ENCODE results near the gene CCND2.

CCND2 gene

DNA sequence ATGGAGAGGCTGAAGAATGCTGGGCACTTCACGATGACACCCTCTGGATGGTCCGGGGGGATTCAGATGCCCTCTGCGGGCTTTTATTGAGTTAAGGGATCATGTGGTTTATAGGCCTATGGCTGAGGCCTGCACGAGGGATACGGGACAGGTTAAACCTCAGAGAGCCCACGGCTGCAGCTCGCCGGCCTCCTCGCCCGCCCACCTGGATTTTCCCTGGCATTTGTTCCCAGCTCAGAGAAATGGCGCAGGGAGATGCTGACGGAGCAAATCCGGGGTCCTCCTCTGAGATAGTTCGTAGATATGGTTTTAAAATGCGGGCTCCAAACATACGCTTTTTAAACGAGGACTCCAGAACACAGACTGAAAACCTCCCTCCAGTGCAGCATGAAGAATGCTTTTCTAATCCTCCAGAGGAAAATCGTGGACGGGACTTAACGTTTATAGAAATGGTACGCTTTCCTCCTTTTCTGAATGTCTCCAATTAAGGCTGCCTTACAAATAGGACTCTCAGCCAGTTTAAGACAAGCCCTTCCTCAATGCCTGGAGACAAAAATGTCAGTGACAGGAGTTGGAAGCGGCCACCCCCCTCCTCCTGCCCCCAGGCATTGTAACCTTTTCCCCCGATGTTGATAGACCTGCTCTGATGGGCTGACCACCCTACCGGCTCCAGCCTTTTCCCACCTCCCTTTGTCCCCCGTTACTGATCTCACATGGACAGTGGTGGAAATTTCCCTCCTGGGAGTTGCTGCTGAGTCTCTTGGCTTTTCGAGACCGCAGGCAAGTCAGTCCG, 16.6 kb downstream of the CCND2 start:
- no peak for DNase-seq (ENCODE audit: low read depth in 2 of 2)

- DNase-seq (ENCODE audit: low read depth in 2 of 2): no peak
These were observed 18.9 kb downstream of the CCND2 start for GRCh38 chr12:4292341-4293073.

GRCh38 chr12:4293299-4293965, 19.9 kb downstream of the CCND2 start:
- DNase-seq (ENCODE audit: low read depth in 2 of 2): peak in 1 of 2 donors; percentile 43

DNA sequence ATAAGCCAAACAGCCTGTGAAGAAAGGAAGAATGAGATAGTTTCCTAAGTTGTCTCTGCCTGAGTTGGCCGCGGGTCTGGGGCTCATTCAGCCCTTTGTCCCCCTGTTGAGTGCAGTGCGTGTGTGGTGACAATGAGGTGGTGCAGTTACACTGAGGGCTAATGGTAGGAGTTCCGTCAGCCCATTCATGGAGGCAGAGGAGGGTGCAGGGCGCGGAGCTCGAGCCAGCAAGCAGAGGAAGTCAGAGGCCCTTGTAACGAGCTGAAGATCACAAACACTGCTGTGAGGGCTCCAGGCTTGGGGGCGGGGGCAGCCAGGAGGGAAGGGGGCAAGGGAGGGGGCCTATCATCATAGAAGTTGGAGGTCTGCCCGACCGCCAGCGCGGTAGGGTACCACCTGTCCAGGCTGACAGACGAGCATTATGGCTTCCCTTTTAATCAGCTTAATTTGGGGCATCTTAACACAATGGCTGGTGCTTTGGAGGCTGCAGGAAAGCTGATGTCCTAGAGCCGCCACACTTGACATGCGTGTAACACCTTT, 20.5 kb downstream of the CCND2 start:
- DNase-seq (ENCODE audit: low read depth in 2 of 2): no peak

GRCh38 chr12:4296751-4297150, 23.2 kb downstream of the CCND2 start:
- DNase-seq (ENCODE audit: low read depth in 2 of 2): no peak

DNA sequence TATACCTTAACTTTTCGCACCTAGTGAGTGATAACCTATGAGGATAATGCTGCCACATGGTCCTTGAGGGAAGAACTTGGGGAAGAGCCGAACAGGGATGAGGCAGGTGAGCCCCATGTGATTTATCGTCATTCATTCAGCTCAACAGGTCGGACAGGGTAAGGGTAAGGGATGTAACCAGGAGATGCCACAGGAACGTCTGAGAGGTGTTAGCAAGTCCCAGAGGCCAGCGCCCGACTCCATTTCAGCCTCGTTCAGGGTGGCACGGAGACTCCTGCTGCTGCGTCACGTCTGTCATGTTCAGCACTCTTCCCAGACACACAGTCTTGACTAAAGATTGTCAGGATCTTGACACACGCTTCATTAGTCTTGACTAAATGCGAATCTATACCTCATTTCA, 24.1 kb downstream of the CCND2 start:
- DNase-seq (ENCODE audit: low read depth in 2 of 2): no peak

GRCh38 chr12:4300883-4301282, 27.3 kb downstream of the CCND2 start:
- no peak for DNase-seq (ENCODE audit: low read depth in 2 of 2)

DNA sequence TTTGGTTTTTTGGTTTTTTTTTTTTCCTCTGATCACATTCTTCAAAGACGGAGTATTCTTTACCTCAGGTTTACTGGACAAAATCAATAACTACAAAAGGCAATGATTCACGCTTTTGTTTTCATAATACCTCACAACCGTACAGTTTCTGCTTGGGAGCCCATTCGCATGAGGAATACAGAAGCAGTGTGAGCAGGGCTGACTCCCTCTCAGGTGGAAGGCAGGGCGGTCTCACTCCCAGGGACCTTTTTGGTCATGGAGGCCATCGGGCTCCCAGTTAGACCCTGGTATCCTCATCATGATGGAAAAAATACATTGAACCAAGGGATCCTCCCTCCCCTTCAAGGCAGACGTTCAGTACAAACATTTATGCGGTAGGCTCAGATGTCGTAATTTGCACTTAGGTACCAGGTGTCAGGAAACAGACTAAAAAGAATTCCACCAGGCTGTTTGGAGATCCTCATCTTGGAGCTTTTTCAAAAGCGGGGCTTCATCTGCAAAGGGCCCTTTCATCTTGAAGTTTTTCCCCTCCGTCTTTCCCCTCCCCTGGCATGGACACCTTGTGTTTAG, 28.5 kb downstream of the CCND2 start:
- no peak for DNase-seq (ENCODE audit: low read depth in 2 of 2)

GRCh38 chr12:4302881-4303280, 29.3 kb downstream of the CCND2 start:
- DNase-seq (ENCODE audit: low read depth in 2 of 2): no peak

DNA sequence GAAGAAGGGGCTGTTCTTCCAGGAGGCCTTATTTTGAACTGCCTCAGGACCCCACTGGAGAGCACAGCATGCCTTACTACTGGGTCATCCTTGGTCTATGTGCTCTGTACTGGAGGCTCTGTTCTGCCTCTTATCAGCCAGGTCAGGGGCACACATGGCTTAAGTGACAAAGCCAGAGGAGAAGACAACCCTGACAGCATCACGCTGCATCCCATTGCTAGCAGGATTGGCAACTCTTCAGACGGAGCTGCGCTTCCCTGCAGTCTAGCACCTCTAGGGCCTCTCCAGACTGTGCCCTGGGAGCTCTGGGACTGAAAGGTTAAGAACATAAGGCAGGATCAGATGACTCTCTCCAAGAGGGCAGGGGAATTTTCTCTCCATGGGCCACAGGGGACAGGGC, 30.2 kb downstream of the CCND2 start:
- no peak for DNase-seq (ENCODE audit: low read depth in 2 of 2)

GRCh38 chr12:4307593-4308333, 34.2 kb downstream of the CCND2 start:
- DNase-seq (ENCODE audit: low read depth in 2 of 2): no peak

DNA sequence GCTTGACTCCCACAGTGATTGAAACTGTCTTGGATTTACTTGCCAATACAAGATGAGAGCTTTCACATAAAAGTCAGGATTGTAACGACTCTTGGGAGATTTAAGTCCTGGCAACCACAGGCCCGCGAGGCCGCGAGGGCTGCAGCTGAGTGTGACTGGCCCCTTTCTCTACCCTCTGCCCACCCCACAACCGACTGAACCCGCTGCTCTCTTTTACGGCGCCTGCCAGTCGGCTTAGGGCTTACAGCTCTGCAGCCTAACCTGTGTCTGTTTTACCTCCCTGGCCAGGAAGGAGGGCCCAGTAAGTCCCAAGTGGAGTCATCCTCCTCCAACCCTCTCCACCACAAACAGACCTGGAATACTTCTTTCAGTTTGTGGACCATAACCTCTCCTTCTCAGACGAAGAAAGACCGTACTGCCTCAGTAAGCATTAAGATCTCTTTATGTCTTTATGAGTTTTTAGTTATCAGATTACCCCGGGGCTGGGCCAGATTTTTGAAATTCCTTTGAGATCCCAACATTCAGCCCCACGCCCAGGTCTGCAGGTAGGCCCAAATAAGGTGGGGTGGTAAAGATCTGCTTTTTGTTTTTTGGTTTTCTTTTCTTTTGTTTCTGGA, 34.9 kb downstream of the CCND2 start:
- no peak for DNase-seq (ENCODE audit: low read depth in 2 of 2)

DNA sequence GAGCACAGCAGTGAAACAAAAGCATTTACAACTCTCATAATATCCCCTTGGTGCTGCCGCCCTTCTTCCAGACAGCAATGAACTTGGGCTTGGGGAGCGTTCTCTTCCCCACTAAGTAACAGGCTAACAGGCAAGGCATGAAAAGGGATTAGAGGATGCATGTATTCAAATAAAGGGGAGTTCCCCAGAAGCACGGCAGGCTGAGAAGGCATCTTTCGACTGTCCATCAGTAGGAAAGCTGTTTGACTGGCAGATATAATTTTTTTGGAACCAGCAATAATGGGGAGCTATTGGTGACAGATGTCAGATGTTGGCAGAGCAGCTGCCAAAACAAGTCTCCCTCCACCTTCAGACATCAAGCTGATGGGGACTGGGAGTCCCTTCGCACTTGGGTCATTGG, 38.2 kb downstream of the CCND2 start:
- DNase-seq (ENCODE audit: low read depth in 2 of 2): no peak

DNA sequence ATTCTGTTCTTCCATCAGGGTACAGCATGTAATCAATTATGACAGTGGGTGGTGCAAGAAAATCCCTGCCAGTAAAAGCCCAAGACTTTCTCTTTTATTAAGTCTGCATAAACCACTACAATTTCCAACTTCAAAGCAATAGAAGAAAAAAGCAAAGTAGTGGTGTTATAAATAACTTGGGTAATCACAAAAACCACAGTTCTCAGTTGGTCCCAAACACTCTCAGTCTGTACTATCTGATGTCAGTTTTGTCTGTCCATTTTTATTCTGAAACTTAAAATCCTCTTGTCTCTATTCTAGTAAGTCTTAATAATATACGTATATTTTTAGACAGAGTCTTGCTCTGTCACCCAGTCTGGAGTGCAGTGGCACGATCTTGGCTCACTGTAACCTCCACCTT, 38.7 kb downstream of the CCND2 start:
- DNase-seq (ENCODE audit: low read depth in 2 of 2): no peak

- peak in 1 of 2 donors; percentile 11 for DNase-seq (ENCODE audit: low read depth in 2 of 2)
These were observed 46.9 kb downstream of the CCND2 start for GRCh38 chr12:4320497-4320852.

DNA sequence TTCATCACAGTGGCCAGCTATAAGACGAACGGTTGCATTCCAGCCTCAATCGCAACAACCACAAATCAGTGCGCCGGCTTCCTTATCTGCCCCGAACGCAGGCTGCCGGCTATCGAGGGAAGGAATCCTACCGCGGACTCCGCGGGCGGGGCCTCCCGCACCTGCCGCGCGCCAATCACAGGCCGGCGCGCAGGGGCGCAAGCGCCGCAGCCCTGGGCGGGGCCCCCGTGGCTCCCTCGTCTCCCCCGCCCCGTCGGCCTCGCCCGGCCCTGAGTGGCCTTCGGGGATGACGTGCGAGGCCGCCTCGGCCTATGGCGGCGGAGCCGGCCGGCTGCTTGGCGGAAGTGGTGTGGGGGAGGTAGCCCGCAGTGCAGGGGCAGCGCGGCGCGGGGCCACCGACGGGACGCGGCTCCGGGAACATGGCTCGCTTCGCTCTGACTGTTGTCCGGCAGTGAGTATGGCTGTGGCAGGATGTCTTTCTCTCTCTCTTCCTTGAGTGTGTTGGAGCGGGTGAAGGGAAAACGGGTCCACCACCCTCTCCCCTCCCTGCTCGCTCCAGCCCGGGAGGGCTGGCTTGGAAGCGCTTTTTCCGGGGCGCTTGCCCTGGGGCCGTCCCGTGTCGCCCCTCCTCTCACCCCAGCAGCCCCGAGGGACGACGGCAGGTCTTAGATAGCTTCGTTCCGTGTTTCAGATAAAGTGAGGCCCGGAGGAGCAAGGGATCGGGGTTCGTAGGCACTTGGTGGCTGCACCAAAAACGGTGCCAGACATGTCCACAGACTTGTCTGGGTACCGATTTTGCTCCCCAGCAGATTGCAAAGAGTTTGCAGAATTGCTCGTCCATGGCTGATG, 47.5 kb downstream of the CCND2 start, which contains the start of gene TIGAR:
Gene TIGAR (plus strand): TSS at position 361 of the 849 bp plus-strand sequence. CDS start 59 bp downstream, at position 420.
- DNase-seq (ENCODE audit: low read depth in 2 of 2): peak; percentile 83 to 90

DNA sequence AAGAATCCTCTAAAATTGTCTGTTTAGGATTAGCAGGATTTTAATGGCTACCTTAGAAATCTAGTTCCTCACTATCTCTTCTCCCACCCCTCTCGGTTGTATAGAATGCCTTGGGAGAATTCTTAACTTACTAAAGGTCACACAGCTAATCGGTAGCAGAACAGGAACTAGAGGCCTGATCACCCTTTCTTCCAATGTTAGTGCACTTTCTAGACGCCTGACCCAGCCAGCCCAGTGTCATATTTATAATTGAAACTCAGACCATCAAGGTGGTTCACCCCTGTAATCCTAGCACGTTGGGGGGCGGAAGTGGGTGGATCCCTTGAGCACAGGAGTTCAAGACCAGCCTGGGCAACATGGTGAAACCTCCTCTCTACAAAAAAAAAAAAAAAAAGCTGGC, 49.2 kb downstream of the CCND2 start:
- no peak for DNase-seq (ENCODE audit: low read depth in 2 of 2)
